BLaER1 treated with 17β-estradiol and CSF1 and Interleukin-3, amounts not matched to agents 10 nM and 100 nM (cell line): Measurements from ENCODE around the gene FSIP1.

Source experiments
- H3K27ac ChIP-seq, 11 experiments: shearing (Covaris generic); formaldehyde crosslinking; 2 replicates each; pipeline ENCODE4 v1.8.1; 2022
- H3K27me3 ChIP-seq, 11 experiments: shearing (Covaris generic); formaldehyde crosslinking; 2 replicates each; pipeline ENCODE4 v1.8.1; 2022
- H3K36me3 ChIP-seq, 11 experiments: shearing (Covaris generic); formaldehyde crosslinking; 2 replicates each; pipeline ENCODE4 v1.8.1; 2022
- H3K4me1 ChIP-seq, 10 experiments: shearing (Covaris generic); formaldehyde crosslinking; 2 replicates each; pipeline ENCODE4 v1.8.1; 2022
- H3K4me2 ChIP-seq, 11 experiments: shearing (Covaris generic); formaldehyde crosslinking; 2 replicates each; pipeline ENCODE4 v1.8.1; 2022
- H3K4me3 ChIP-seq, 10 experiments: shearing (Covaris generic); formaldehyde crosslinking; 2 replicates each; pipeline ENCODE4 v1.8.1; 2022
- H3K9ac ChIP-seq, 11 experiments: shearing (Covaris generic); formaldehyde crosslinking; 2 replicates each; pipeline ENCODE4 v1.8.1; 2022
- H3K9me3 ChIP-seq, 11 experiments: shearing (Covaris generic); formaldehyde crosslinking; replicated peaks in 1 of 11; 2 replicates each; pipeline ENCODE4 v1.8.1; 2022
- H4K20me1 ChIP-seq, 11 experiments: shearing (Covaris generic); formaldehyde crosslinking; 2 replicates each; pipeline ENCODE4 v1.8.1; 2022
- Cebpa-rat ChIP-seq, 11 experiments: shearing (Covaris generic); IDR thresholded peaks; 2 replicates each; pipeline ENCODE4 v1.8.1; 2022

The FSIP1 gene

GRCh38 chr15:39598958-39599845 is 183.4 kb downstream of the FSIP1 start:
- H3K4me2 ChIP-seq: no peak overlapping the region
- no peaks in the 10 kb centered on the region for H3K9me3 ChIP-seq
- H3K27me3 ChIP-seq: no peaks in the 10 kb centered on the region
- no peak overlapping the region for H3K27ac ChIP-seq
- H3K4me1 ChIP-seq: no peaks in the 10 kb centered on the region
- H4K20me1 ChIP-seq: no peaks in the 10 kb centered on the region
- H3K36me3 ChIP-seq: peaks cover 0 to 18% (median 0%) of the 10 kb centered on the region in 11 experiments; a peak in 3 of 22 replicates
- no peak overlapping the region for H3K9ac ChIP-seq
- TF ChIP-seq Cebpa-rat (IDR thresholded peaks at IDR 0.05): no peak
- H3K4me3 ChIP-seq: no peak overlapping the region

- Histone ChIP-seq H3K4me1 (no peaks in the 10 kb centered on the region), H3K4me3 (no peak overlapping the region), H3K9ac (no peak overlapping the region), H3K4me2 (no peak overlapping the region), H4K20me1 (no peaks in the 10 kb centered on the region), H3K36me3 (peaks cover 0 to 27% (median 0%) of the 10 kb centered on the region in 11 experiments; a peak in 5 of 22 replicates), H3K27me3 (no peaks in the 10 kb centered on the region), H3K27ac (no peak overlapping the region), H3K9me3 (no peaks in the 10 kb centered on the region)
- TF ChIP-seq Cebpa-rat (IDR thresholded peaks at IDR 0.05): no peak
Measured at GRCh38 chr15:39598186-39598850, 184.3 kb downstream of the FSIP1 start.

GRCh38 chr15:39597751-39598185 is 184.9 kb downstream of the FSIP1 start:
- no peaks in the 10 kb centered on the region for H3K27me3 ChIP-seq
- peaks cover 0 to 3% (median 0%) of the 10 kb centered on the region in 10 experiments; a peak in 1 of 20 replicates for H3K4me1 ChIP-seq
- H4K20me1 ChIP-seq: no peaks in the 10 kb centered on the region
- no peak for TF ChIP-seq Cebpa-rat (IDR thresholded peaks at IDR 0.05)
- H3K9me3 ChIP-seq: no peaks in the 10 kb centered on the region
- no peak overlapping the region for H3K4me3 ChIP-seq
- H3K4me2 ChIP-seq: no peak overlapping the region
- H3K9ac ChIP-seq: no peak overlapping the region
- H3K27ac ChIP-seq: no peak overlapping the region
- peaks cover 0 to 33% (median 0%) of the 10 kb centered on the region in 11 experiments; a peak in 5 of 22 replicates for H3K36me3 ChIP-seq

- H3K9ac ChIP-seq: no peak overlapping the region
- H3K27ac ChIP-seq: no peak overlapping the region
- peaks cover 0 to 7% (median 0%) of the 10 kb centered on the region in 10 experiments; a peak in 1 of 20 replicates for H3K4me1 ChIP-seq
- no peak for TF ChIP-seq Cebpa-rat (IDR thresholded peaks at IDR 0.05)
- H3K4me3 ChIP-seq: no peak overlapping the region
- H3K36me3 ChIP-seq: peaks cover 0 to 37% (median 0%) of the 10 kb centered on the region in 11 experiments; a peak in 5 of 22 replicates
- no peaks in the 10 kb centered on the region for H4K20me1 ChIP-seq
- H3K27me3 ChIP-seq: no peaks in the 10 kb centered on the region
- no peak overlapping the region for H3K4me2 ChIP-seq
- no peaks in the 10 kb centered on the region for H3K9me3 ChIP-seq
Measured at GRCh38 chr15:39597336-39597735, 185.3 kb downstream of the FSIP1 start.

- H4K20me1 ChIP-seq: no peaks in the 10 kb centered on the region
- H3K27me3 ChIP-seq: no peaks in the 10 kb centered on the region
- H3K9ac ChIP-seq: no peak overlapping the region
- peaks cover 0 to 40% (median 0%) of the 10 kb centered on the region in 11 experiments; a peak in 5 of 22 replicates for H3K36me3 ChIP-seq
- peaks cover 0 to 8% (median 0%) of the 10 kb centered on the region in 10 experiments; a peak in 1 of 20 replicates for H3K4me1 ChIP-seq
- TF ChIP-seq Cebpa-rat (IDR thresholded peaks at IDR 0.05): no peak
- H3K4me3 ChIP-seq: no peak overlapping the region
- H3K27ac ChIP-seq: no peak overlapping the region
- no peak overlapping the region for H3K4me2 ChIP-seq
- H3K9me3 ChIP-seq: no peaks in the 10 kb centered on the region
Measured at GRCh38 chr15:39596358-39597051, 186.1 kb downstream of the FSIP1 start.

- no peak overlapping the region for H3K4me3 ChIP-seq
- H3K9me3 ChIP-seq: no peaks in the 10 kb centered on the region
- no peaks in the 10 kb centered on the region for H3K27me3 ChIP-seq
- H4K20me1 ChIP-seq: no peaks in the 10 kb centered on the region
- no peak overlapping the region for H3K9ac ChIP-seq
- peaks cover 0 to 8% (median 0%) of the 10 kb centered on the region in 10 experiments; a peak in 1 of 20 replicates for H3K4me1 ChIP-seq
- TF ChIP-seq Cebpa-rat (IDR thresholded peaks at IDR 0.05): no peak
- peaks cover 0 to 49% (median 0%) of the 10 kb centered on the region in 11 experiments; a peak in 5 of 22 replicates for H3K36me3 ChIP-seq
- no peak overlapping the region for H3K4me2 ChIP-seq
- no peak overlapping the region for H3K27ac ChIP-seq
Measured at GRCh38 chr15:39595338-39596221, 187.1 kb downstream of the FSIP1 start.

DNA sequence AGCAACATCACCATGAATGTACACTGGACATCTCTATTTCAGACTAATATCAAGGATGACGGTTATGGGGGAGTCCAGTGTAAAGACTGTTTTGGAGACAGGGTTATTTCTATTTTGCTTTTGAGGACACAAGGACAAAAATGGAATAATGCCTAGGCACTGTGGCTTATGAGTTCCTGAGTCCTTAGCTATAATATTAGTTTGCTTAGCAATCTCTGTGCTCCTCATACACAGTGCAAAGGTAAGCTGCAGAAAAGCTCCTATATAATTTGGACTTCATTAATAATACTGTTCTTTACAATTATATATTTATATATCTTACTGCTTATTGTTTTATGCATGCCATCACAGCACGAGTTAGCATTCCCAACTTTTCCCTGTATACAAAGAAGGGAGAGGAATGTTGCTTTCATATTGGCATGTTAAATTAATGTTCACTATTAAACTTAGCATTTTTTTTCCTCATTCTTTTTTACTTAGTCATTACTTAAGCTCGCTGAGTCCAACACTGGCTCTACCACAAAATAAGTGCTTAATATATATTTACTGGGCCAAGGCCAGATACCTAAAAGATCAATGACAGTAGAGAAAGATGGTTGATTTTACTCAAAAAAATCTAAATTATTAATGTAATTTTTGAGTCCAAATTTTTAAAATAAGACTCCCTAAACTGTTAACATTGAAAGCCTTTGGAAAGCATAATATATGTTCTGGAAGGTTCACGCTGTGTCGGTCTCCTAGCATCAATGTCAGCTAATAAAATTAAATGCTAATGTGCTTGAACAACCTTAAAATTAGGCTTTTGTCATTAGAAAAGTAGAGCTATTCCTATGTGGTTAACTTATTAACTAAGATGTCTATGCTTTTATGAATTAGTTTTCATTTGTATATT is 187.9 kb downstream of the FSIP1 start:
- H4K20me1 ChIP-seq: no peaks in the 10 kb centered on the region
- no peak overlapping the region for H3K27ac ChIP-seq
- H3K4me3 ChIP-seq: no peak overlapping the region
- peaks cover 0 to 8% (median 0%) of the 10 kb centered on the region in 10 experiments; a peak in 1 of 20 replicates for H3K4me1 ChIP-seq
- H3K27me3 ChIP-seq: no peaks in the 10 kb centered on the region
- no peak overlapping the region for H3K4me2 ChIP-seq
- TF ChIP-seq Cebpa-rat (IDR thresholded peaks at IDR 0.05): no peak
- H3K9ac ChIP-seq: no peak overlapping the region
- H3K9me3 ChIP-seq: no peaks in the 10 kb centered on the region
- peaks cover 0 to 58% (median 0%) of the 10 kb centered on the region in 11 experiments; a peak in 5 of 22 replicates for H3K36me3 ChIP-seq
